Neural cell (in vitro differentiated cells): Measurements from ENCODE around the gene FRMPD4. TPM values are rescaled to one million over a fixed set of nuclear protein-coding genes. Genes with fewer than 3 reads are reported as not detected.

Experiments used
- H2AFZ ChIP-seq: fragments of 200-600, 300-800 bp; sonication (generic), shearing (Covaris generic); 2 replicates; pipeline ENCODE4 v1.6.0; 2014; ENCODE audit warnings: low read depth, mild to moderate bottlenecking, antibody characterized with exemption, low read length, moderate library complexity
- H3F3A ChIP-seq: fragments of 200-600 bp; shearing (Covaris generic); 2 replicates; pipeline ENCODE4 v1.6.1; 2016; ENCODE audit warnings: mild to moderate bottlenecking, moderate library complexity, mixed read lengths, antibody characterized with exemption, low read length; ENCODE audit not compliant: insufficient read depth, poor library complexity, severe bottlenecking
- H3K27ac ChIP-seq: fragments of 200-600, 300-800 bp; sonication (generic), shearing (Covaris generic); 2 replicates; pipeline ENCODE4 v1.5.1; 2014; ENCODE audit warnings: mild to moderate bottlenecking, low read length, moderate library complexity
- H3K27me3 ChIP-seq: fragments of 300-800, 200-600 bp; sonication (generic), shearing (Covaris generic); 2 replicates; pipeline ENCODE4 v1.6.0; 2014; ENCODE audit warnings: mild to moderate bottlenecking, low read depth, low read length, moderate library complexity; ENCODE audit not compliant: insufficient read depth
- H3K36me3 ChIP-seq: fragments of 300-800, 200-600 bp; sonication (generic), shearing (Covaris generic); 2 replicates; pipeline ENCODE4 v1.5.1; 2014; ENCODE audit warnings: mild to moderate bottlenecking, antibody characterized with exemption, low read length, moderate library complexity; ENCODE audit not compliant: insufficient read depth
- H3K4me2 ChIP-seq: fragments of 300-800, 200-600 bp; sonication (generic), shearing (Covaris generic); 2 replicates; pipeline ENCODE4 v1.6.0; 2014; ENCODE audit warnings: mild to moderate bottlenecking, low read length
- H3K4me3 ChIP-seq: fragments of 300-800, 200-600 bp; sonication (generic), shearing (Covaris generic); 2 replicates; pipeline ENCODE4 v1.5.1; 2014; ENCODE audit warnings: mild to moderate bottlenecking, low read length, moderate library complexity
- H3K79me2 ChIP-seq: fragments of 200-600 bp; shearing (Covaris generic); replicated peaks from 2 replicates; pipeline ENCODE4 v1.6.0; 2014; ENCODE audit warnings: mild to moderate bottlenecking, low read length, moderate library complexity; ENCODE audit not compliant: insufficient read depth
- H3K9ac ChIP-seq: fragments of 300-800, 200-600 bp; sonication (generic), shearing (Covaris generic); 2 replicates; pipeline ENCODE4 v1.6.1; 2016; ENCODE audit warnings: mild to moderate bottlenecking, low read length, mixed read lengths
- H3K9me2 ChIP-seq: fragments of 200-600 bp; shearing (Covaris generic); 2 replicates; pipeline ENCODE4 v1.6.1; 2016; ENCODE audit warnings: mild to moderate bottlenecking, low read length, mixed read lengths; ENCODE audit not compliant: insufficient read depth
- H3K9me3 ChIP-seq: fragments of 200-600, 300-800 bp; sonication (generic), shearing (Covaris generic); 2 replicates; pipeline ENCODE4 v1.6.1; 2016; ENCODE audit warnings: mild to moderate bottlenecking, mixed run types, low read length, moderate library complexity, mixed read lengths
- H4K20me1 ChIP-seq: fragments of 200-600 bp; shearing (Covaris generic); 2 replicates; pipeline ENCODE4 v1.6.1; 2016; ENCODE audit warnings: mild to moderate bottlenecking, mixed run types; ENCODE audit not compliant: insufficient read depth
- CTCF ChIP-seq: fragments of 450-650 bp; IDR thresholded peaks from 2 replicates; pipeline ENCODE4 v1.5.1; 2014; ENCODE audit warnings: antibody characterized with exemption, mild to moderate bottlenecking, moderate library complexity; ENCODE audit not compliant: poor library complexity, severe bottlenecking
- EP300 ChIP-seq: fragments of 450-650 bp; conservative IDR thresholded peaks from 2 replicates; pipeline ENCODE4 v1.6.1; 2014; ENCODE audit warnings: antibody characterized with exemption, mild to moderate bottlenecking, moderate library complexity; ENCODE audit not compliant: poor library complexity, severe bottlenecking
- EZH2 ChIP-seq: fragments of 200-600, 300-800 bp; shearing (Covaris generic), sonication (generic); IDR thresholded peaks from 2 replicates; pipeline ENCODE4 v1.6.1; 2014; ENCODE audit warnings: antibody characterized with exemption, low read length, borderline replicate concordance, mild to moderate bottlenecking; ENCODE audit not compliant: insufficient read depth, poor library complexity, severe bottlenecking
- MXI1 ChIP-seq: fragments of 450-650 bp; conservative IDR thresholded peaks from 2 replicates; pipeline ENCODE4 v1.6.1; 2014; ENCODE audit warnings: antibody characterized with exemption, mild to moderate bottlenecking; ENCODE audit not compliant: poor library complexity, severe bottlenecking
- POLR2AphosphoS5 ChIP-seq: IDR thresholded peaks from 2 replicates; pipeline ENCODE4 v1.6.1; 2012
- RAD21 ChIP-seq: fragments of 450-650 bp; conservative IDR thresholded peaks from 2 replicates; pipeline ENCODE4 v1.6.1; 2014; ENCODE audit warnings: antibody characterized with exemption, mild to moderate bottlenecking, moderate library complexity
- REST ChIP-seq: IDR thresholded peaks from 2 replicates; pipeline ENCODE4 v1.6.1; 2012; ENCODE audit warnings: borderline replicate concordance
- SMC3 ChIP-seq: fragments of 450-650 bp; conservative IDR thresholded peaks from 2 replicates; pipeline ENCODE4 v1.6.1; 2014; ENCODE audit warnings: antibody characterized with exemption, mild to moderate bottlenecking, moderate library complexity; ENCODE audit not compliant: poor library complexity
- TAF1 ChIP-seq: IDR thresholded peaks from 2 replicates; pipeline ENCODE4 v1.6.1; 2012; ENCODE audit warnings: low read depth
- polyA plus RNA-seq: library from polyadenylated mRNA; depleted of rRNA; stranded (reverse); fragments of >200 nt; gene quantifications from 2 replicates; pipeline ENCODE4 v1.2.3, GENCODE V29; 2014

Gene FRMPD4
- polyA plus RNA-seq, 1 donor from 2014 or later, result 1.2 TPM

GRCh38 chrX:12292996-12293765 is 154.9 kb downstream of the FRMPD4 start:
- no peak overlapping the region for H3K4me3 ChIP-seq
- no peaks in the 10 kb centered on the region for H3K9me3 ChIP-seq
- no peak overlapping the region for H3K27ac ChIP-seq

GRCh38 chrX:12297353-12297752 is 159.1 kb downstream of the FRMPD4 start:
- Histone ChIP-seq H4K20me1 (no peaks in the 10 kb centered on the region), H3K9me2 (no peaks in the 10 kb centered on the region), H3K27ac (no peak overlapping the region), H3K4me2 (no peak overlapping the region), H2AFZ (no peak overlapping the region), H3K27me3 (no peaks in the 10 kb centered on the region), H3K9me3 (no peaks in the 10 kb centered on the region), H3K36me3 (no peaks in the 10 kb centered on the region), H3F3A (no peaks in the 10 kb centered on the region), H3K9ac (no peak overlapping the region), H3K4me3 (no peak overlapping the region), H3K79me2 (no peaks in the 10 kb centered on the region)
- TF ChIP-seq EZH2 (no peak), POLR2AphosphoS5 (no peak), RAD21 (no peak), EP300 (no peak), SMC3 (no peak), MXI1 (no peak), TAF1 (no peak), CTCF (no peak)

More at GRCh38 chrX:12292996-12293765, 154.9 kb downstream of the FRMPD4 start:
- H3K36me3 ChIP-seq, result no peaks in the 10 kb centered on the region
- H3K79me2 ChIP-seq, result no peaks in the 10 kb centered on the region
- no peaks in the 10 kb centered on the region for H3F3A ChIP-seq
- no peak overlapping the region for H2AFZ ChIP-seq
- H3K9ac ChIP-seq, result no peak overlapping the region
- TF ChIP-seq SMC3, result no peak
- no peak for TF ChIP-seq RAD21
- no peak for TF ChIP-seq EZH2
- no peak for TF ChIP-seq EP300
- TF ChIP-seq CTCF, result no peak
- no peak for TF ChIP-seq REST
- no peak for TF ChIP-seq POLR2AphosphoS5
- TF ChIP-seq MXI1, result no peak
- TF ChIP-seq TAF1, result no peak
- H3K4me2 ChIP-seq, result no peak overlapping the region
- no peaks in the 10 kb centered on the region for H3K27me3 ChIP-seq
- H4K20me1 ChIP-seq, result no peaks in the 10 kb centered on the region
- no peaks in the 10 kb centered on the region for H3K9me2 ChIP-seq
